ENCODE data around the gene LBHD2.

- TF ChIP-seq ZNF274 (IDR thresholded peaks at IDR 0.05; ENCODE audit: low read depth, low read length) (no peak), EZH2 (IDR thresholded peaks at IDR 0.05) (no peak), CEBPB (IDR thresholded peaks at IDR 0.05; ENCODE audit: low read depth) (no peak), POLR2AphosphoS5 (IDR thresholded peaks at IDR 0.05; ENCODE audit: low read depth, low read length) (no peak), MAX (IDR thresholded peaks at IDR 0.05) (no peak), EZH2phosphoT487 (IDR thresholded peaks at IDR 0.05; ENCODE audit: borderline replicate concordance) (no peak)
- TF ChIP-seq, protein P1, sequence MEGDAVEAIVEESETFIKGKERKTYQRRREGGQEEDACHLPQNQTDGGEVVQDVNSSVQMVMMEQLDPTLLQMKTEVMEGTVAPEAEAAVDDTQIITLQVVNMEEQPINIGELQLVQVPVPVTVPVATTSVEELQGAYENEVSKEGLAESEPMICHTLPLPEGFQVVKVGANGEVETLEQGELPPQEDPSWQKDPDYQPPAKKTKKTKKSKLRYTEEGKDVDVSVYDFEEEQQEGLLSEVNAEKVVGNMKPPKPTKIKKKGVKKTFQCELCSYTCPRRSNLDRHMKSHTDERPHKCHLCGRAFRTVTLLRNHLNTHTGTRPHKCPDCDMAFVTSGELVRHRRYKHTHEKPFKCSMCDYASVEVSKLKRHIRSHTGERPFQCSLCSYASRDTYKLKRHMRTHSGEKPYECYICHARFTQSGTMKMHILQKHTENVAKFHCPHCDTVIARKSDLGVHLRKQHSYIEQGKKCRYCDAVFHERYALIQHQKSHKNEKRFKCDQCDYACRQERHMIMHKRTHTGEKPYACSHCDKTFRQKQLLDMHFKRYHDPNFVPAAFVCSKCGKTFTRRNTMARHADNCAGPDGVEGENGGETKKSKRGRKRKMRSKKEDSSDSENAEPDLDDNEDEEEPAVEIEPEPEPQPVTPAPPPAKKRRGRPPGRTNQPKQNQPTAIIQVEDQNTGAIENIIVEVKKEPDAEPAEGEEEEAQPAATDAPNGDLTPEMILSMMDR (IDR thresholded peaks at IDR 0.05 in 2 of 3, conservative IDR thresholded peaks at IDR 0.05 in 1 of 3; ENCODE audit: borderline replicate concordance in 1 of 3, insufficient read depth in 1 of 3, low read depth in 2 of 3, low read length in 2 of 3) = no peak
Observed at GRCh38 chr14:103126088-103126872, 42.3 kb downstream of the LBHD2 start.
